ENCODE results near the gene FDXR. TPM values are rescaled to one million over a fixed set of nuclear protein-coding genes. Genes with fewer than 3 reads are reported as not detected.

FDXR gene
- total and polyA plus RNA-seq, 9 of the 15 experiments (the other 6 are each of a cell fraction or from before 2014, with no cell fraction given) = 0.89 to 70.7 (median 30.9) TPM

DNA sequence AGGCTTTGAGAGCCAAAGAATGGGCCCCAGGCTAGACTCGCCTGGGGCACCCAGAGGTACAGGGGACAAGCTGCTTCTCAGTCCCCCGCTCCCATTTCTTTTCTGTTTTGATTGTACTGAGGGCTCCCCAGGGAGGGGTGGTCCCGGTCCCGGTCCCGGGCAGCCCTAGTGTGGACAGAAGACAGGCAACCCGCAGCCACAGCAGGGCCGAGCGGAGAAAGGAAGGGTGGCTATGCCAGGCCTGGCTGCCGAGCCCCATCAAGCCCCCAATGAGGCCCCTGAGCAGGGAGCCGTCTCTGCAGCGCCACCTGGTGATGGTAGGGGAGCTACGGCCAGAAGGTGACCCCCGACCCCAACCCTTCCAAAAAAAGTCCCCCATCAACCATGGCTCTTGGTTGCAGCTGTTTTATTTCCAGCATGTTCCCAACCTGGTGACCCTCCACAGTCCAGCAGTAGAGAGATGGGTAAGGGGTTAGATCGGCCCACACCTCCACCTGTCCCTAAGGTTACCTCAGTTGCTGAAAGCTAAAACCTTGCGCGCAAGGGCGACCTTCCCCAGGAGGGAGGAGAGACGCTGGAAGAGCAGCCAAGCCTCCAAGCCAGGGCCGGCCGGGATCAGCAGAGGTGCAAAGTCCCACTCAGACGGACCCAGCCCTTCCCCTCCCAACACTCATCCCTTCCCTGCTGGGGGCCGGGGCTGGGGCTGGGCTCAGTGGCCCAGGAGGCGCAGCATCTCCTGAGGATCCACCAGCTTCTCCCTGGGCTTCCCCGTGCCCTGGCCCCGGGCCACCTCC lies 10.5 kb downstream of the FDXR start (continued):
- TF ChIP-seq, protein P1, sequence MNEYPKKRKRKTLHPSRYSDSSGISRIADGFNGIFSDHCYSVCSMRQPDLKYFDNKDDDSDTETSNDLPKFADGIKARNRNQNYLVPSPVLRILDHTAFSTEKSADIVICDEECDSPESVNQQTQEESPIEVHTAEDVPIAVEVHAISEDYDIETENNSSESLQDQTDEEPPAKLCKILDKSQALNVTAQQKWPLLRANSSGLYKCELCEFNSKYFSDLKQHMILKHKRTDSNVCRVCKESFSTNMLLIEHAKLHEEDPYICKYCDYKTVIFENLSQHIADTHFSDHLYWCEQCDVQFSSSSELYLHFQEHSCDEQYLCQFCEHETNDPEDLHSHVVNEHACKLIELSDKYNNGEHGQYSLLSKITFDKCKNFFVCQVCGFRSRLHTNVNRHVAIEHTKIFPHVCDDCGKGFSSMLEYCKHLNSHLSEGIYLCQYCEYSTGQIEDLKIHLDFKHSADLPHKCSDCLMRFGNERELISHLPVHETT (CRISPR knock-in tag; conservative IDR thresholded peaks at IDR 0.05 in 1 of 2, IDR thresholded peaks at IDR 0.05 in 1 of 2) = no peak
- no peak for TF ChIP-seq ZNF124 (CRISPR knock-in tag; IDR thresholded peaks at IDR 0.05)
- no peak for TF ChIP-seq E2F3 (CRISPR knock-in tag; IDR thresholded peaks at IDR 0.05)

DNA sequence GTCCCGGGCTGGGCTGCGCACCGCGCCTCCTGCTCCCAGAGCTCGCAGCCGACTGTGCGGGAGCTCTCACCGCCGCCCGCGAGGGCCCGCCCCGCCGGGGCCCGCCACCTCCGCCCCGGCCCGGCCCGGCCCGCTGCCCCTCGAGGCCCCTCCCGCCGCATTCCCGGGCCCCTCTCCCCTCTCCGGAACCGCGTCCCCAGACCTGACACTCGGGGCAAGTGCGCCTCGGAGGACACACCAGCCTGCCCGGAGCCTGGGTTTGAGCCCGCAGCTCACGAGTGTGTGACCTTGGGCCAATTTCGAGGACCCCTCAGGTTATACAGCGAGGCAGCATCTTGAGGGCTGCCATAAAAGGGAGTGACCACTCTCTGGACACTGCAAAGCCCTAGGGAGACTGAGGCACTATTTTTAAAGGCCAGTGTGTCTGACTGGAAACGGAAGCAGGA lies 11.1 kb downstream of the FDXR start:
- Histone ChIP-seq H3K9ac (ENCODE audit: insufficient read depth in 1 of 2, low read depth in 2 of 2, low read length in 2 of 2) (no peak overlapping the region), H3K4me3 (no peak overlapping the region), H3K4me1 (replicated peaks in 1 of 2; ENCODE audit: control insufficient read depth in 2 of 2, insufficient read depth in 2 of 2, low read length in 2 of 2) (peaks cover 13 to 66% of the 10 kb centered on the region in 2 experiments), H3K27ac (ENCODE audit: extremely low read depth, low read depth, low read length) (no peak overlapping the region), H3K79me2 (ENCODE audit: control insufficient read depth, insufficient read depth, low read length) (0 out of 3 replicates have a peak, but pooled peaks cover 1% of the 10 kb centered on the region), H3K27me3 (ENCODE audit: control insufficient read depth in 2 of 2, insufficient read depth in 2 of 2, low read length in 2 of 2) (peaks cover 0 to 10% of the 10 kb centered on the region in 2 experiments; a peak in 1 of 5 replicates), H3K9me1 (ENCODE audit: control insufficient read depth, insufficient read depth, low read length) (no peaks in the 10 kb centered on the region), H4K20me1 (replicated peaks; ENCODE audit: control insufficient read depth, insufficient read depth, low read length) (no peaks in the 10 kb centered on the region), H3K36me3 (ENCODE audit: control insufficient read depth, insufficient read depth, low read length) (peaks cover 44% of the 10 kb centered on the region; the same call in 2 of the 3 replicates), H2AFZ (ENCODE audit: low read depth, low read length) (no peak overlapping the region), H3K9me3 (replicated peaks; ENCODE audit: control insufficient read depth, insufficient read depth, low read depth, low read length) (no peaks in the 10 kb centered on the region), H3K4me2 (ENCODE audit: insufficient read depth, low read length) (no peak overlapping the region)
- ChIA-PET POLR2A (interaction anchor here (0.9 to 8.0 kb wide), 8 partner anchors 10 to 126 kb away, joined by 3 to 62 read pairs (median 5); partner anchors contain the start of genes CDR2L and FDXR), CTCF (ENCODE audit: low intra/inter-chr PET ratio) (interaction anchor here (0.6 to 2.6 kb wide), 3 partner anchors 70 to 205 kb away, joined by 4 to 18 read pairs (median 7); no protein-coding TSS in a partner anchor)
- no peak for FAIRE-seq
- no peak for TF ChIP-seq SRSF9 (IDR thresholded peaks at IDR 0.05; ENCODE audit: borderline replicate concordance, low read depth, low read length)
- TF ChIP-seq POLR2G (IDR thresholded peaks at IDR 0.05; ENCODE audit: low read depth, low read length) = 0 out of 2 replicates have a peak, but pooled peaks have one; percentile 47
- in situ Hi-C loops (cut with MboI) = no loop called here
- peak in 2 of 4 experiments; percentile 35 to 36 for DNase-seq (ENCODE audit: extremely low read depth in 1 of 4, low spot score in 3 of 4)
- no TSS peak for BruUV-seq (replicated peaks)
- intact Hi-C loops (cut with micrococcal nuclease) = no loop called here
- 80% methylated on average over 5 of the region's 36 CpGs for WGBS (ENCODE audit: insufficient coverage, low coverage, missing lambda C conversion rate)
- no peak for ATAC-seq
